ENCODE data around the gene NOXO1.

NOXO1 gene

GRCh38 chr16:2026461-2027023, 45.3 kb upstream of the NOXO1 start, which contains the start of gene NHERF2:
Gene NHERF2, plus strand, starts transcription at chr16:2026902. Its CDS starts 104 bp downstream, at chr16:2027006.
- Histone ChIP-seq H3K4me1 (ENCODE audit: insufficient read depth, insufficient read length) (peaks cover 34% of the 10 kb centered on the region), H3K27me3 (ENCODE audit: insufficient read depth, insufficient read length) (peaks cover 24% of the 10 kb centered on the region), H3K4me3 (ENCODE audit: insufficient read length, low read depth) (peak within 1 kb of the TSS; percentile 61), H3K36me3 (ENCODE audit: insufficient read depth, insufficient read length, low read length) (peaks cover 12% of the 10 kb centered on the region), H3K9me3 (ENCODE audit: insufficient read depth, low read length) (no peaks in the 10 kb centered on the region), H3K9ac (ENCODE audit: insufficient read length, low read depth) (peak within 1 kb of the TSS; percentile 66)
- TF ChIP-seq YY1 (IDR thresholded peaks at IDR 0.05; ENCODE audit: insufficient read depth, insufficient read length): no peak
- TF ChIP-seq SUZ12 (IDR thresholded peaks at IDR 0.05; ENCODE audit: extremely low read depth, insufficient read depth, insufficient read length): no peak
- no peak for TF ChIP-seq ZNF274 (IDR thresholded peaks at IDR 0.05; ENCODE audit: low read depth, low read length)
- no peak for DNase-seq (ENCODE audit: low read depth, low spot score)

GRCh38 chr16:2025878-2026460, 44.7 kb upstream of the NOXO1 start:
- Histone ChIP-seq H3K9me3 (ENCODE audit: insufficient read depth, low read length) (no peaks in the 10 kb centered on the region), H3K27me3 (ENCODE audit: insufficient read depth, insufficient read length) (peaks cover 26% of the 10 kb centered on the region), H3K36me3 (ENCODE audit: insufficient read depth, insufficient read length, low read length) (peaks cover 11% of the 10 kb centered on the region), H3K4me1 (ENCODE audit: insufficient read depth, insufficient read length) (peaks cover 33% of the 10 kb centered on the region), H3K9ac (ENCODE audit: insufficient read length, low read depth) (peak overlapping the region; percentile 50), H3K4me3 (ENCODE audit: insufficient read length, low read depth) (peak overlapping the region; percentile 26)
- no peak for DNase-seq (ENCODE audit: low read depth, low spot score)
- no peak for TF ChIP-seq SUZ12 (IDR thresholded peaks at IDR 0.05; ENCODE audit: extremely low read depth, insufficient read depth, insufficient read length)
- no peak for TF ChIP-seq YY1 (IDR thresholded peaks at IDR 0.05; ENCODE audit: insufficient read depth, insufficient read length)

GRCh38 chr16:2025251-2025650, 44.0 kb upstream of the NOXO1 start:
- peaks cover 33% of the 10 kb centered on the region for H3K27me3 ChIP-seq (ENCODE audit: insufficient read depth, insufficient read length)
- H3K9ac ChIP-seq (ENCODE audit: insufficient read length, low read depth): peak overlapping the region; percentile 50
- H3K36me3 ChIP-seq (ENCODE audit: insufficient read depth, insufficient read length, low read length): peaks cover 7% of the 10 kb centered on the region
- H3K9me3 ChIP-seq (ENCODE audit: insufficient read depth, low read length): no peaks in the 10 kb centered on the region
- no peak overlapping the region for H3K4me3 ChIP-seq (ENCODE audit: insufficient read length, low read depth)
- TF ChIP-seq SUZ12 (IDR thresholded peaks at IDR 0.05; ENCODE audit: extremely low read depth, insufficient read depth, insufficient read length) (no peak), ZNF274 (IDR thresholded peaks at IDR 0.05; ENCODE audit: low read depth, low read length) (no peak), YY1 (IDR thresholded peaks at IDR 0.05; ENCODE audit: insufficient read depth, insufficient read length) (no peak)
- peaks cover 29% of the 10 kb centered on the region for H3K4me1 ChIP-seq (ENCODE audit: insufficient read depth, insufficient read length)
- DNase-seq (ENCODE audit: low read depth, low spot score): no peak

GRCh38 chr16:2024032-2024420, 42.8 kb upstream of the NOXO1 start:
- H3K4me3 ChIP-seq (ENCODE audit: insufficient read length, low read depth): peak overlapping the region; percentile 11
- DNase-seq (ENCODE audit: low read depth, low spot score): no peak

GRCh38 chr16:2023092-2024031, 42.1 kb upstream of the NOXO1 start:
- H3K9me3 ChIP-seq (ENCODE audit: insufficient read depth, low read length): no peaks in the 10 kb centered on the region
- H3K27me3 ChIP-seq (ENCODE audit: insufficient read depth, insufficient read length): peaks cover 49% of the 10 kb centered on the region
- peak; percentile 78 for DNase-seq (ENCODE audit: low read depth, low spot score)
- H3K4me3 ChIP-seq (ENCODE audit: insufficient read length, low read depth): peak overlapping the region; percentile 30
- H3K36me3 ChIP-seq (ENCODE audit: insufficient read depth, insufficient read length, low read length): no peaks in the 10 kb centered on the region
- H3K4me1 ChIP-seq (ENCODE audit: insufficient read depth, insufficient read length): peaks cover 31% of the 10 kb centered on the region
- TF ChIP-seq ZNF274 (IDR thresholded peaks at IDR 0.05; ENCODE audit: low read depth, low read length) (no peak), YY1 (IDR thresholded peaks at IDR 0.05; ENCODE audit: insufficient read depth, insufficient read length) (no peak), SUZ12 (IDR thresholded peaks at IDR 0.05; ENCODE audit: extremely low read depth, insufficient read depth, insufficient read length) (no peak)
- H3K9ac ChIP-seq (ENCODE audit: insufficient read length, low read depth): peak overlapping the region; percentile 79

More at GRCh38 chr16:2024032-2024420, 42.8 kb upstream of the NOXO1 start:
- Histone ChIP-seq H3K4me1 (ENCODE audit: insufficient read depth, insufficient read length) (peaks cover 31% of the 10 kb centered on the region), H3K9ac (ENCODE audit: insufficient read length, low read depth) (peak overlapping the region; percentile 50), H3K9me3 (ENCODE audit: insufficient read depth, low read length) (no peaks in the 10 kb centered on the region), H3K36me3 (ENCODE audit: insufficient read depth, insufficient read length, low read length) (no peaks in the 10 kb centered on the region), H3K27me3 (ENCODE audit: insufficient read depth, insufficient read length) (peaks cover 45% of the 10 kb centered on the region)
- TF ChIP-seq SUZ12 (IDR thresholded peaks at IDR 0.05; ENCODE audit: extremely low read depth, insufficient read depth, insufficient read length): no peak
- no peak for TF ChIP-seq YY1 (IDR thresholded peaks at IDR 0.05; ENCODE audit: insufficient read depth, insufficient read length)
- no peak for TF ChIP-seq ZNF274 (IDR thresholded peaks at IDR 0.05; ENCODE audit: low read depth, low read length)

- DNase-seq (ENCODE audit: low read depth, low spot score): peak; percentile 36
- no peak for TF ChIP-seq YY1 (IDR thresholded peaks at IDR 0.05; ENCODE audit: insufficient read depth, insufficient read length)
- no peak for TF ChIP-seq SUZ12 (IDR thresholded peaks at IDR 0.05; ENCODE audit: extremely low read depth, insufficient read depth, insufficient read length)
- no peak for TF ChIP-seq ZNF274 (IDR thresholded peaks at IDR 0.05; ENCODE audit: low read depth, low read length)
- Histone ChIP-seq H3K36me3 (ENCODE audit: insufficient read depth, insufficient read length, low read length) (no peaks in the 10 kb centered on the region), H3K9me3 (ENCODE audit: insufficient read depth, low read length) (no peaks in the 10 kb centered on the region), H3K4me1 (ENCODE audit: insufficient read depth, insufficient read length) (peaks cover 27% of the 10 kb centered on the region), H3K9ac (ENCODE audit: insufficient read length, low read depth) (peak overlapping the region; percentile 79), H3K27me3 (ENCODE audit: insufficient read depth, insufficient read length) (peaks cover 47% of the 10 kb centered on the region), H3K4me3 (ENCODE audit: insufficient read length, low read depth) (peak overlapping the region; percentile 30)
Observed at GRCh38 chr16:2022723-2023091, 41.4 kb upstream of the NOXO1 start.

All from NT2/D1 (cell line).